Measurements from ENCODE around the gene PKN3.

PKN3 gene

GRCh38 chr9:128718475-128718874 is 16.2 kb downstream of the PKN3 start:
- no peak for DNase-seq

- no peak for DNase-seq
Observed at GRCh38 chr9:128719919-128720605, 17.8 kb downstream of the PKN3 start.

- no peak for DNase-seq
Observed at GRCh38 chr9:128720841-128721486, 18.7 kb downstream of the PKN3 start.

GRCh38 chr9:128721487-128722010 is 19.2 kb downstream of the PKN3 start:
- no peak for DNase-seq

DNA sequence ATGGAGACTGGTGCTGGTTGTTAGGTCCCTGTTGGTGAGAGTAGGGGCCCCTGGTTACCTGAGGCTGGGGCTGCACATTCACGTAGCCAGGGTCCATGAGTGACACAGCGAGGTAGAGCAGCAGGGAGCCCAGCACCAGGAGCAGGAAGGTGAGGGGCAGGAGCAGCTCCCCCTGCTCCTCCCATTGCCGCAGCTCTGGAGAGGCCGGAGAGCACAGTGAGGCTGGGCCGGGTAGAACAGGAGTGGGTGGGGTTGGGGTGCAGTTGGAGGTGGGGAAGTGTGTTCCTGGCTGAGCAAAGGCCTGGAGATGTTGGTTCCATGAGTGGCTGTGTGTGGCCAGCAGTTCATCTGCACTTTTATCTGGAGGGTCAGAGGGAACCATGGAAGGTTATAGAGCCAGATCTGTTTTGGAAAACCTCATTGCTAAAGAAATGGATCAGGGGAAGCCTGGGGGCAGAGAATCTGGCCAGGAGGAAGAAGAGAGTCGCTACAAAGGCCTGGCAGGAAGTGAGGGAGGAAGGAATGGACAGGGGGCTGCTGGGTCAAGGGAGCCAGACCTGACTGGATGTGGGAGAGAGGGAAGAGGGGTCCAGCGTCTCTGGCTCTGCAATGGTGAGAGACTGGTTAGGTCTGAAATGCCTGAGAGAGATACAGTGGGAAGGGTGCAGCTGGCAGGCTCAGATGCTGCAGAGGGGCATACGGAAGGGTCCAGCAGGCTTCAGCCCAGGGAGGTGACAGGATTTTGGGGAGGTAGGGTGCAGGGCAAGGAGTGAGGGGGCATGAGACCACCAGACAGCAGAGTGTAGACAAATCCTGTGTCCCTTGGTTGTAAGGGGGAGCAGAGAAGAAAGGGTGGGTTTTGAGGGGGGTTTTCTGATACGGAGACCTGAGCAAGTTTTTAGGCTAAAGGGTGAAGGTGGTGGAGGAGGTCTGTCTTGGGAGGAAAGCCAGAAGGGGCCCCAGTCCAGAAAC is 20.4 kb downstream of the PKN3 start:
- DNase-seq: no peak

DNA sequence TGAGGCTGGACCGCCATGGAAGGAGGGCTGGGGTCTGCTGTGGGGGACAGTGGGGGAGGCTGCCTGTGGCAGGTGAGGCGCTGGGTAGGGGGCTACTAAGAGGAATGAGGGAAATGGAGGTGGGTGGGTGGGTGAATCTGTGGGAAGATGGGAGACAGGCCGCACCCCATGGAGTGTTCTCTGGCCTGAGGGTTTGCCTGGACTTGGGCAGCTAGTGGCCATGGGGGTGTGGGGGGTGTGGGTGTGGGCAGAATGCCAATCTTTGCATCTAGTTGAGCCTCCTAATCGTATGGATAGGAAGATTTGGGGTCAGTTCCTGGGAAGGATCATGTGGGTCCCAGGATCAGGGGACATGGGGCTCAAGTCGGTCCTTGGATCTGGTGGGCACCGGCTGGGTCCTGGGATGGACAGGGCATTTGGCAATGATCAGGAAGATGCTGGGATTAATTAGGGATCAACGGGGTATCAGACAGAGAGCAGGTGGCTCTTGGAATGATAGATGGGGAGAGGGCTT is 21.1 kb downstream of the PKN3 start:
- no peak for DNase-seq

- DNase-seq: peak; percentile 100
Observed at GRCh38 chr9:128723866-128724743, 21.8 kb downstream of the PKN3 start, which contains the start of gene ZDHHC12. Gene ZDHHC12, minus strand, starts transcription at chr9:128724127. Its CDS starts 34 bp downstream, at chr9:128724093.

DNA sequence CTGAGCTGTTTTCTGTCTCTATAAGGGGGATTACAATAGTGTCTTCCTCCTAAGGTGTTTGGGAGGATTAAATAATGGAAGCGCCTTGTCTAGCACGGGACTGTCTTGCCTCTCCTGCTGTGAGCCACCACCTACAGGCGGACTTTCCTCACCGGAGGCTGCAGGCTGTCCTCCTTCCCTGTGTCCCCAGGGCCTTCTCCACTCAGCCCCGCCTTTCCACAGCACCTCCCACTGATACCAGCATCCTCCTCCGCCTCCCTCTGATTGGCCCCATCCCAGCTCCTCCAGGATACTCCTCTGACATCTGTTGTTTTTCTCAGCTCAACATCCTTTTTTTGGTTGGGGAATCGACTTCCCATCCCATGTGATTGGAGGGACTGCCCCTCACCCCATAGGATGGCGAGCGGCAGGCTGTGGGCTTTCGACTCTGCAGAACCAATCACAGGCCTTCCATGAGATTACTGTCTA is 22.5 kb downstream of the PKN3 start:
- peak; percentile 79 for DNase-seq

GRCh38 chr9:128727640-128728248 is 25.4 kb downstream of the PKN3 start:
- DNase-seq: no peak

- DNase-seq: no peak
Observed at GRCh38 chr9:128728298-128728697, 26.0 kb downstream of the PKN3 start.

GRCh38 chr9:128729302-128729701 is 27.0 kb downstream of the PKN3 start:
- DNase-seq: no peak

DNA sequence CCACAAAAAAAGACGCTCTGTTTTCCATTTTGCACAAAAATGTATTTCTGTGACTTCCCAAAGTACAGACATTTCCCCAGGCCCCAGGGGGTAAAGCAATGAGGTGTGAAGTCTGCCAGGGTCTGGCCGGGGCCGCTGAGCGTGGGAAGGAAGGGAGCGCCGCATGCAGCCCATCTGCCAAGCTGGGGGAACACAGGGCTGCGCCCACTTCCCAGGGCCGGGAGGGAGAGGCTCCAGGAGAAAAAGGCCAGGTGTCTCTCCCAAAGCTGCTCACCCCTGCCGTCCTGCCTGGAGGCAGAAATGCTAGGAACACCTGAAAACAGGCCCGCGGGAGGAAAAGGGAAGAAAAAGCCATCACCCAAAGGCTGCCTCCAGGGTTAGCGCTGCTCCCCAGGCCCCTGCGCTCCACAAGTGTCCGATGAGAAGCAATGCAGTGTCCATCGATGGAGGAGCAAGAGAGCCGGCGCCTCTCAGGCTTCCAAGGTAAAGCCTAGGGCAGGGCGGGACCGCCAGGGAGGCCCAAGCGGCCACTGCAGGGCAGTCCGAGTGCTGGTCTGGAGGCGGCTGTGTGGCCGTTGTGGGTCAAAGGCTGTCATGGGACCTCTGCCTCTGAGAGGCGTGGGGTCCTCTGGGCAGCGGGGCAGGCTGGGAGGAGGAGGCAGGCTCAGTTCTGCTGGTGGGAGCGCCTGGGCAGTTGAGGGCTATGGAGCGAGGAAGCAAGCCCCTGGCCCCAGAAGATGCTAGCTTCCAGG is 27.6 kb downstream of the PKN3 start:
- DNase-seq: no peak

GRCh38 chr9:128731093-128731492 is 28.8 kb downstream of the PKN3 start:
- DNase-seq: no peak

DNA sequence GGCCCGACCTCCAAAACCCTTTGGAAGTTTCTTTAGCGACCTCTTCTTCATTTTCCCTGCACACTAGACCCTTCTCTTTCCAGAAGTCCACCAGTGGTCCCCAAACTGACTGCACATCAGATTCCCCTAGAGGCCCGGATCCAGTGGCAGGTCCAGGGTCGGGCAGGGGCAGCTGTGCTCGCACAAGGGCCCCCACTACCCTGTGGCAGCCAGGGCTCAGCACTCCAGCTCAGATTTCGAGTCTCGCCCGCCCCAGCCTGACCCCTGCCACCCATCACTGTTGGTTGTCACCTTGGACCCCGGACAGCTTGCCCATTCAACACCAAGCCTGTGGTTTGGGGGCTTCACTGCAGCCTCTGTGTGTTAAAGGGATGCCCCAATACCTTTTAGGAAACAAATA is 29.4 kb downstream of the PKN3 start:
- DNase-seq: no peak

GRCh38 chr9:128732576-128732975 is 30.3 kb downstream of the PKN3 start:
- no peak for DNase-seq

DNA sequence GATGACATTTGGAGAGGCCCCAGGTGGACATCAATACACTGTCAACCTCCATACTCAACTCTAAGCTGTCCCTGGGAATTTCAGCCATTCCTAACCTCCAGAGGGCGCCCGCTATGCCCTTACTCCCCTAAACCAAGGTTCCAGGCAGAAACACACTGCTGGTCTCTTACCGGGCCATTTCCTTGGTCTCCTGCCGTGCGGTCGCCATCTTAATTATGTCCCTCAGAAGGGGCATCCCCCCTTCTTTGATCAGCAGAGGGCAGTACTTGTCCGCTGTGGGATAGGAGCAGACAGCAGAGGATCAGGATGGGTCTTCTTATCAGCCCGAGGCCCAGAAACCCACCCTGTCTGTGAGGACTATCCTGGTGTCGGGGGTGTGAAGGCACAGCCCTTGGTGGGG is 31.0 kb downstream of the PKN3 start:
- DNase-seq: peak; percentile 91

- DNase-seq: no peak
Observed at GRCh38 chr9:128735373-128735772, 33.1 kb downstream of the PKN3 start.

DNA sequence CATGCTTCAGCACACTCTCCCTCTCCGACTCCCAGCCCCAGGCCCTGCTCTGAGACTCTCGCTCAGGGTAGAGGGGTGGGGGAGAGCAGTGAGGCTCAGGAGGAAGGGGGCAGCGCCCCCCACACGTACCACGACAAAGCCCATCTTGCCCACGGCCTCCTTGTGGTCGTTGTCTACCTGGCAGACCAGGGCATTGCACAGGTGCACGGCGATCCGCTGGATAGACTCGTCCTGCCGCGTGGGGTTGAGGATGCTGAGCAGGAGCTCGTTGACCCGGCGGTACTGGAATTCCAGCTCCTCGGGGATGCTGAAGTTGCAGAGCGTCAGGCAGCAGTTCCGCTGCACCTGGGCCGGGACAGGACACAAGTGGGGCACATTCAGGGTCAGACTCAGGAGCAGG is 40.1 kb downstream of the PKN3 start:
- DNase-seq: no peak

GRCh38 chr9:128743421-128743820 is 41.1 kb downstream of the PKN3 start:
- DNase-seq: no peak

GRCh38 chr9:128747241-128747640 is 44.9 kb downstream of the PKN3 start:
- peak; percentile 0 for DNase-seq

All from hematopoietic multipotent progenitor cell treated with erythropoietin and hydrocortisone succinate and interleukin-3 and kit ligand, for 6 days (in vitro differentiated cells).